HepG2 (cell line): ENCODE measurements around the gene SLC2A13. TPM values are rescaled to one million over a fixed set of nuclear protein-coding genes. Genes with fewer than 3 reads are reported as not detected.

Experiments used
- EED ChIP-seq: sonication (generic); formaldehyde crosslinking; IDR thresholded peaks from 2 replicates; pipeline ENCODE4 v1.5.0; 2020; ENCODE audit warnings: mild to moderate bottlenecking, missing genetic modification reagents
- HOXA5 ChIP-seq: sonication (generic); formaldehyde crosslinking; IDR thresholded peaks from 2 replicates; pipeline ENCODE4 v1.4.0; 2020; ENCODE audit warnings: missing genetic modification reagents
- ISL2 ChIP-seq: sonication (generic); formaldehyde crosslinking; IDR thresholded peaks from 2 replicates; pipeline ENCODE4 v1.5.0; 2020; ENCODE audit warnings: missing genetic modification reagents
- MEF2D ChIP-seq: sonication (generic); formaldehyde crosslinking; IDR thresholded peaks from 2 replicates; pipeline ENCODE4 v1.5.1; 2020; ENCODE audit warnings: mild to moderate bottlenecking, missing genetic modification reagents
- NRL ChIP-seq: sonication (generic); formaldehyde crosslinking; IDR thresholded peaks from 2 replicates; pipeline ENCODE4 v1.5.0; 2020; ENCODE audit warnings: missing genetic modification reagents, mild to moderate bottlenecking, moderate library complexity, borderline replicate concordance
- ZFP1 ChIP-seq: IDR thresholded peaks from 2 replicates; pipeline ENCODE4 v1.6.1; 2016
- ZKSCAN5 ChIP-seq: sonication (generic); formaldehyde crosslinking; IDR thresholded peaks from 2 replicates; pipeline ENCODE4 v1.5.1; 2020; ENCODE audit warnings: mild to moderate bottlenecking, missing genetic modification reagents
- ZNF263 ChIP-seq: sonication (generic); formaldehyde crosslinking; IDR thresholded peaks from 2 replicates; pipeline ENCODE4 v1.4.0; 2020; ENCODE audit warnings: missing genetic modification reagents
- ZNF652 ChIP-seq: IDR thresholded peaks from 2 replicates; pipeline ENCODE4 v1.6.1; 2016; ENCODE audit warnings: low read depth, borderline replicate concordance
- ZNF75D ChIP-seq: sonication (generic); formaldehyde crosslinking; IDR thresholded peaks from 2 replicates; pipeline ENCODE4 v1.8.1; 2023; ENCODE audit warnings: missing genetic modification reagents, mild to moderate bottlenecking, borderline replicate concordance
- ZNF850 ChIP-seq: sonication (generic); formaldehyde crosslinking; conservative IDR thresholded peaks from 2 replicates; pipeline ENCODE4 v1.9.0; 2021; ENCODE audit warnings: mild to moderate bottlenecking, missing genetic modification reagents
- polyA plus RNA-seq, 8 experiments: library from polyadenylated mRNA; depleted of rRNA in 3 of 8; stranded (reverse) in 7 of 8; unstranded in 1 of 8; fragments of >200 nt; fragmentation: Illumina TruSeq in 4 of 8; extraction: Trizol in 4 of 8; gene quantifications; 2 replicates each; pipeline versions ENCODE4 v1.2.1 to v1.2.3, GENCODE V29; 2011 to 2016; ENCODE audit warnings: low read depth in 4 of 8, missing spikeins in 1 of 8, mixed read lengths in 1 of 8; ENCODE audit not compliant: insufficient read depth in 1 of 8
- total RNA-seq, 5 experiments: library from RNA; depleted of rRNA; stranded (reverse); fragments of >200 nt; fragmentation: Illumina TruSeq; extraction: Trizol; gene quantifications; 2 replicates each; pipeline ENCODE4 v1.2.3, GENCODE V29; 2016; ENCODE audit warnings: low read depth in 1 of 5
- TF ChIP-seq, protein P1 (sequence below): IDR thresholded peaks from 2 replicates; pipeline ENCODE4 v1.6.1; 2012; ENCODE audit warnings: low read length, improper control_type of control experiment
- TF ChIP-seq, protein P2 (sequence below): sonication (generic); formaldehyde crosslinking; IDR thresholded peaks from 2 replicates; pipeline ENCODE4 v1.4.0; 2020; ENCODE audit warnings: missing genetic modification reagents
- TF ChIP-seq, protein P3 (sequence below): IDR thresholded peaks from 2 replicates; pipeline ENCODE4 v1.6.1; 2016; ENCODE audit warnings: mild to moderate bottlenecking
- TF ChIP-seq, protein P4 (sequence below): sonication (generic); formaldehyde crosslinking; IDR thresholded peaks from 2 replicates; pipeline ENCODE4 v1.4.0; 2020; ENCODE audit warnings: missing genetic modification reagents

Gene SLC2A13
- total and polyA plus RNA-seq, 2 of the 13 experiments (the other 11 are each of a cell fraction or from before 2014, with no cell fraction given) = 5.5 to 6.0 TPM

DNA sequence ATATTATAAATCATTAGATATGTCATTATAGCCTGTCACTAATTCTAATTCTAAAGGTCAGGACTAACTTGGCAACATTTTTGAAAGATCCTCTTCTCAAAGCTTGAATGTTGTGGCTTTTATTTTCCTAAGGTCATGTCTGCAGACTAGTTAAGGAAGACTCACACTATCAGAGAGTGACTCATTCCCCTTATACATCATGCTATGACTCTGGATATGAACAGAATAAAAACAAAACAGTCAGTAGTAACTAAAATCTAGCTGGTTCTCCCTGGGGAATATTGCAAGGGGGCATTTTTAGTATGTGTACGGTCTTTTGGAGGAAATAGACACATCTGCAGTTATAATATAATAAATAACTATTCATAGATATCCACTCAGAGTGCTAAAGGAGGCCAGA, 170.6 kb downstream of the SLC2A13 start (continued):
- TF ChIP-seq, protein P1, sequence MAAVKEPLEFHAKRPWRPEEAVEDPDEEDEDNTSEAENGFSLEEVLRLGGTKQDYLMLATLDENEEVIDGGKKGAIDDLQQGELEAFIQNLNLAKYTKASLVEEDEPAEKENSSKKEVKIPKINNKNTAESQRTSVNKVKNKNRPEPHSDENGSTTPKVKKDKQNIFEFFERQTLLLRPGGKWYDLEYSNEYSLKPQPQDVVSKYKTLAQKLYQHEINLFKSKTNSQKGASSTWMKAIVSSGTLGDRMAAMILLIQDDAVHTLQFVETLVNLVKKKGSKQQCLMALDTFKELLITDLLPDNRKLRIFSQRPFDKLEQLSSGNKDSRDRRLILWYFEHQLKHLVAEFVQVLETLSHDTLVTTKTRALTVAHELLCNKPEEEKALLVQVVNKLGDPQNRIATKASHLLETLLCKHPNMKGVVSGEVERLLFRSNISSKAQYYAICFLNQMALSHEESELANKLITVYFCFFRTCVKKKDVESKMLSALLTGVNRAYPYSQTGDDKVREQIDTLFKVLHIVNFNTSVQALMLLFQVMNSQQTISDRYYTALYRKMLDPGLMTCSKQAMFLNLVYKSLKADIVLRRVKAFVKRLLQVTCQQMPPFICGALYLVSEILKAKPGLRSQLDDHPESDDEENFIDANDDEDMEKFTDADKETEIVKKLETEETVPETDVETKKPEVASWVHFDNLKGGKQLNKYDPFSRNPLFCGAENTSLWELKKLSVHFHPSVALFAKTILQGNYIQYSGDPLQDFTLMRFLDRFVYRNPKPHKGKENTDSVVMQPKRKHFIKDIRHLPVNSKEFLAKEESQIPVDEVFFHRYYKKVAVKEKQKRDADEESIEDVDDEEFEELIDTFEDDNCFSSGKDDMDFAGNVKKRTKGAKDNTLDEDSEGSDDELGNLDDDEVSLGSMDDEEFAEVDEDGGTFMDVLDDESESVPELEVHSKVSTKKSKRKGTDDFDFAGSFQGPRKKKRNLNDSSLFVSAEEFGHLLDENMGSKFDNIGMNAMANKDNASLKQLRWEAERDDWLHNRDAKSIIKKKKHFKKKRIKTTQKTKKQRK = no peak
- TF ChIP-seq, protein P2, sequence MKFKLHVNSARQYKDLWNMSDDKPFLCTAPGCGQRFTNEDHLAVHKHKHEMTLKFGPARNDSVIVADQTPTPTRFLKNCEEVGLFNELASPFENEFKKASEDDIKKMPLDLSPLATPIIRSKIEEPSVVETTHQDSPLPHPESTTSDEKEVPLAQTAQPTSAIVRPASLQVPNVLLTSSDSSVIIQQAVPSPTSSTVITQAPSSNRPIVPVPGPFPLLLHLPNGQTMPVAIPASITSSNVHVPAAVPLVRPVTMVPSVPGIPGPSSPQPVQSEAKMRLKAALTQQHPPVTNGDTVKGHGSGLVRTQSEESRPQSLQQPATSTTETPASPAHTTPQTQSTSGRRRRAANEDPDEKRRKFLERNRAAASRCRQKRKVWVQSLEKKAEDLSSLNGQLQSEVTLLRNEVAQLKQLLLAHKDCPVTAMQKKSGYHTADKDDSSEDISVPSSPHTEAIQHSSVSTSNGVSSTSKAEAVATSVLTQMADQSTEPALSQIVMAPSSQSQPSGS (CRISPR knock-in tag) = no peak
- TF ChIP-seq ZNF850 = no peak
- no peak for TF ChIP-seq ISL2
- TF ChIP-seq, protein P3, sequence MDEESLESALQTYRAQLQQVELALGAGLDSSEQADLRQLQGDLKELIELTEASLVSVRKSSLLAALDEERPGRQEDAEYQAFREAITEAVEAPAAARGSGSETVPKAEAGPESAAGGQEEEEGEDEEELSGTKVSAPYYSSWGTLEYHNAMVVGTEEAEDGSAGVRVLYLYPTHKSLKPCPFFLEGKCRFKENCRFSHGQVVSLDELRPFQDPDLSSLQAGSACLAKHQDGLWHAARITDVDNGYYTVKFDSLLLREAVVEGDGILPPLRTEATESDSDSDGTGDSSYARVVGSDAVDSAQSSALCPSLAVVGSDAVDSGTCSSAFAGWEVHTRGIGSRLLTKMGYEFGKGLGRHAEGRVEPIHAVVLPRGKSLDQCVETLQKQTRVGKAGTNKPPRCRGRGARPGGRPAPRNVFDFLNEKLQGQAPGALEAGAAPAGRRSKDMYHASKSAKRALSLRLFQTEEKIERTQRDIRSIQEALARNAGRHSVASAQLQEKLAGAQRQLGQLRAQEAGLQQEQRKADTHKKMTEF (CRISPR knock-in tag) = no peak
- no peak for TF ChIP-seq ZKSCAN5 (CRISPR knock-in tag)
- no peak for TF ChIP-seq ZNF652 (CRISPR knock-in tag)
- TF ChIP-seq EED (CRISPR knock-in tag) = no peak
- TF ChIP-seq, protein P4, sequence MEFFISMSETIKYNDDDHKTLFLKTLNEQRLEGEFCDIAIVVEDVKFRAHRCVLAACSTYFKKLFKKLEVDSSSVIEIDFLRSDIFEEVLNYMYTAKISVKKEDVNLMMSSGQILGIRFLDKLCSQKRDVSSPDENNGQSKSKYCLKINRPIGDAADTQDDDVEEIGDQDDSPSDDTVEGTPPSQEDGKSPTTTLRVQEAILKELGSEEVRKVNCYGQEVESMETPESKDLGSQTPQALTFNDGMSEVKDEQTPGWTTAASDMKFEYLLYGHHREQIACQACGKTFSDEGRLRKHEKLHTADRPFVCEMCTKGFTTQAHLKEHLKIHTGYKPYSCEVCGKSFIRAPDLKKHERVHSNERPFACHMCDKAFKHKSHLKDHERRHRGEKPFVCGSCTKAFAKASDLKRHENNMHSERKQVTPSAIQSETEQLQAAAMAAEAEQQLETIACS (CRISPR knock-in tag) = no peak
- no peak for TF ChIP-seq ZNF75D (CRISPR knock-in tag)
- no peak for TF ChIP-seq HOXA5
- no peak for TF ChIP-seq ZNF263 (CRISPR knock-in tag)
- no peak for TF ChIP-seq ZFP1
- TF ChIP-seq NRL = no peak
- TF ChIP-seq MEF2D (CRISPR knock-in tag) = no peak
